ENCODE data around the gene ZFP36L2.

ZFP36L2 gene

DNA sequence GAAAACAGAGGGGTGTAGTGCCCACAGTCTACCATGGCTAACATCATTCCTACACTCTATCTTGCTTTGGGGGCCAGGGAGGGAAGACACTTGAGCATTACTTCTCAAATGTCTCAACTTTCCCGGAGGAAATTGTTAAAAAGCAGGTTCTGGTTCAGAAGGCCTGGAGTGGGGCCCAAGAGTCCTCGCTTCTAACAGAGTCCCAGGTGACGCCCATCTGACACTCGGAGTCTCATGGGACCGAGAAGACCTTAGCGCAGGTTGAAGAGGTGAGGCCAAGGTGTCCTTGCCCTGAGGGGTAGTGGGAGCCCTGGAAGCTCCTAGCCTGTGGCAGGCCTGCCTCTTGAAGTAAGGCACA, 40.1 kb downstream of the ZFP36L2 start:
- no peak for DNase-seq

DNA sequence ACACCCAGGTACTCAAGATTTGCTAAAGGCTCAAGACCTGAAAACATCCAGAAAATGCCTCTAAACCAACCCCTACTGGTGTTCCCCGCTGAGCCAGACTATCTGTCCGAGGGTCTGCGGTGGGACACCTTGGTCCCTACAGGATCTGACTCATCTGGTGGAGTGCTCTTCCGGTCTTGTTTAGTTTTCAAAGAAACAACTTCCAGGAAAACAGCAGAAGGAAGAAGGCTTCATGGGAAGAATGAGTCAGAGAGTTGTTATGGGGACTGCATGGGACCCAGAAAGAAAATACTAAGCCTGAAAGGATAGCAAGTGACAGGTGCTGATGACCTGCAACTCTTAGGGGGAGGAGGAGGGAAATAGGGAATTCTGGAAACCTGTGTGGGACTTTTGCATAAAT, 41.3 kb downstream of the ZFP36L2 start:
- DNase-seq = no peak

DNA sequence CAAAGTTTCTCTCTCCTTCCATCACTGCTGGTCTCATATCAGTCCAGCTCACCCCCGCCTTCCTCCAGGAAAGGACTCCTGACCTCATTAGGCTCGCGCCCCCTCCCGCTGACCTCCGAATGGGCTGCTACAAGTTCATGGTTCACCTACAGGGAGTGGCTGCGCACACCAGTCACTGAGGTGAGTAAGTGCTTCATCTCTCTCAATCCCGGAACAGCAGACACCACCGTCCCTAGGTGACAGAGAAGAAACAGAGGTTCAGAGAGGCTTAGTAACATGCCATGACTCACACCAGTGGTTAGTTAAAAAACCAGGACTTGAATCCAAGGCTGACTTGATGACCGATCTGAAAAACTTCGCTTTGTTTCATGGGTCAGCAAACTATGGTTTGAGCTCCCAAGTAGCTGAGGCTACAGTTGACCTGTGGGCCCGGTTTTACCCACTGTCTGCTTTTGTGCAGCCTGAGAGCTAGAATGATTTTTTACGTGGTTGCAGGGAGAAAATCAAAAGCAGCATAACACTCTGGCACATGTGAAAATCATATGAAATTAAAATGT, 42.0 kb downstream of the ZFP36L2 start:
- peak in 1 of 5 experiments; percentile 48 for DNase-seq

DNA sequence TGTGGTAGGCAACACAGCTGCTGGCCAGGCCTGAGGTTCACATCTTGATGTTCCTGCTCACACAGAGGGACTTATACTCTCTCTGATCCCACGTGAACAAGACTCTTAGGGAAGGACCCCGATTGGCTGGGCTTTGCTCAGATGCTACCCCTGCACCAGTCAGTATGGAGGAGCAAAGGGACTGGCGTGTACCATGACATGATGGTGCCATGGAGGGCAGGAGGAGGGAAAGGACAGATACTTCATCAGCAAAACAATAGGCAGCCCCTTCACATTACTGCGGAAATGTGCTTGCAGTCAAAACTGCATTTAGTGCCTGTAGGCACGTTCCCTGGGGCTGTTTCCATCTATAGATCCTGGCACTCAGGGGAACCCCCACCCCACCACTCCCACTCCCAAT, 42.7 kb downstream of the ZFP36L2 start:
- no peak for DNase-seq

DNA sequence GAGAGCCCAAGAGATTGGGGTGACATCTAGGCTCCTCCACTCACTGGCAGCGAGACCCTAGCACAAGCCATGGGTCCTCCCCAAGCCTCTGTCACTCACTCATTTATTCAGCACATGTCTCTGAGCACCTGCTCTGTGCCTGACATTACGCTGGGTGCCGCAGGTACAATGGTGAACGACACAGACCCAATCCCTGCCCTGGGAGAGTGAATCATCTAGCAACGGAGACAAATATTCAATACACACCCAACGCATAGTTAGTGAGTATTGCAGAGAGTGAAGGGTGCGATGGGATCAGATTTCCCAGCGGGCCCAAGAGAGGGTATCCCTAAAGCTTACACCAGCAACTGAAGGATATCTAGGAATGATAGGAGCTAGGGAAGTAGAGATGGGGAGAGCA, 45.5 kb downstream of the ZFP36L2 start:
- DNase-seq = no peak

DNA sequence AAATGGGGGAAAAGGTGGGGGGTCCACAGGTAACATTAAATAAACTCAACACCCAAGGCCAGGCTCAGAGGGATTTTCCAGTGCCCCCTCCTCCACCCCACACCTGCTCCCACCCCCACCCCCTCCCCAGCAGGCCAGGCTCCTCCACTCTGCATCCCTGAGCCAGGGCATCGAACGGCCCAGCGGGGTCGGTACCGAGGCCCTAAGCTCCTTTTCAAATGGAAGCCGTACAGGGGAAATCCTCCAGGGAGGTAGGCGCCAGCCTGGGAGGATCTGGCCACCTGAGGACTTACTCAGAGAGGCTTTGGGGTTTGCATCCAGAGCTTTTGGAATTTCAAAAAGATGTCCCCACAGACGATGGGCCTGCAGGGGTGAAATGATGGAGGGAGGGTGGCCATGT, 46.5 kb downstream of the ZFP36L2 start:
- no peak for DNase-seq

DNA sequence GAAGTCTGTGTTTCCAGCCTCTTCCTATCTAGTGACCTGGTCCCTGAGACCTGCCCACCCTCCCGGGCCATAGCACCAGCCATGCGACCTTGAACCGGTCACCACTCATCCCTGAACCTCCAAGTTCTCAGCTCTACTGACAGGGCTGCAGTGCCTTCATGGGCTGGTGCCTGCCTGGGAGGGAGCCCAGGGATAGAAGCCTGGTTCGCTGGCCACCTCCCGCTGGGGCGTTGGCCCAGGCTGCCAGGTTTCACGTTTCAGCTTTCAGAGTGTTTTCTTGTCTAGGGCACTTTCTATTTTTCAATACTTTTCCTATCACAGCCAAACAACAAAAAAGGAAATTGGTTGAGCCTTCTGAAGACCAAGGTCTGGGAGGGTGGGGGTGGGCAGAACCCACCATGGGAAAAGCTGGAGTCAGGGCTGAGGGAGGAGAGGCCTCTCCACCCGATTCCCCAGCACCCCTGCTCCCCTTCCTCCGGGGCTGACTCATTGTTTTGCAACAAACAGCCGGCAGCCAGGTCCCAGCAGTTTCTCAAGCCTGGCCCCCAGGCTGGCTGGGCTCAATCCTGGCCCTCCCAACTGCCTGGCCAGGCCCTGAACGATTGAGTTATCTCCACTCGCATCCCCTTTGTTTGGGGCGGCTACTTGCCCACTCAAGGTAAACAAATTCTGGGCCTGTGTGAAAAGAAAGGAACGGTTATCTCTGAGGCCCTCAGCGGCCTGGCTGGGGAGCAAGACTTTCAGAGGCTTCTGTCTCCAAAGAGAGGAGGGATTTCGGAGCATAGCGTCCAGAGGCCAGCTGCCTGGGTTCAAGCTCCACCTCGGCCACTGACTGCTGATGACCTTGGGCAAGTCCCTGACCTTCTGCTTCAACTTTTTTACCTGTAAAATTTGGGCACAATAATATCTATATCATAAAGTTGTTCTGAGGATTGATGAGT, 47.5 kb downstream of the ZFP36L2 start:
- DNase-seq = peak in 1 of 5 experiments; percentile 35

DNA sequence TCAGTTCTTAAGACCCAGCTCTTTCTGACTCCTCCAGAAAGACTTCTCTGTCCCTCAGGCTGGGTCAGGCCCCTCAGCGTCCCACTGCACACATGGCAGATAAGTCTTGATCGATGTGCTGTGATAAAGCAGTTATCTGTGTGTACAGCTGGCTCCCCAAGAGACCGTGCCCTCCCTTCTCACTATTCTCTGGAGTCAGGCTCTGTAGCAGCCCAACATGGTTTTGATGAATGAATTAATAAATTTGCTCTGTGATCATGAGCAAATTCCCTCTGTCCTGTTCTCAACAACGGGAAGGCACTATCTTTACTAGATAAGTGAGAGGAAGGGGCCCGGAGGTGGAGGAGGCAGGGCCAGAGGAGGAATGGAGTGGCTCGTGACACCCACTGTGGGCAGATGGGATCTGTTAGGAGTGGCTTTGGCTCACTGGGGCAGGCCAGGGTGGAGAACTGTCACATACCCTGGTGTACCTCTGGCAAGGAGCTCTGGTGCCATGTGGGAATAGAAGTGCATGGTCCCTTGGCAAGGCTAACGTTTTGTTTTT, 48.3 kb downstream of the ZFP36L2 start:
- no peak for DNase-seq

DNA sequence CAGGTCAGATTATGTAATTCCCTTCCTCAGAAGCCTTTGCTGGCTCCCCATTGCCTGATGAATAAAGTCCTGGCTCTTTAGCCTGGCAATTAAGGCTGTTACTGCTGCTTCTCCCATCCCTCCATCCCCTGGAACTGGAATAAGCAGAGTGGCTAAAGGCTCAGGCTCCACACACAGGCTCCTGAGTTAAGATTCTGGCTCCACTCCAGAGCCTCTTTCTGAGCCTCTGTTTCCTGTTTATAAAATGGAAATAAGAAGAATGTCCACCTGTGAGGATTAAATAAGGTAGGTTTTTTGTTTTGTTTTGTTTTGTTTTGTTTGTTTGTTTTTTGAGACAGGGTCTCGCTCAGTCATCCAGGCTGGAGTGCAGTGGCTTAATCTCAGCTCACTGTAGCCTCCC, 50.0 kb downstream of the ZFP36L2 start:
- no peak for DNase-seq

DNA sequence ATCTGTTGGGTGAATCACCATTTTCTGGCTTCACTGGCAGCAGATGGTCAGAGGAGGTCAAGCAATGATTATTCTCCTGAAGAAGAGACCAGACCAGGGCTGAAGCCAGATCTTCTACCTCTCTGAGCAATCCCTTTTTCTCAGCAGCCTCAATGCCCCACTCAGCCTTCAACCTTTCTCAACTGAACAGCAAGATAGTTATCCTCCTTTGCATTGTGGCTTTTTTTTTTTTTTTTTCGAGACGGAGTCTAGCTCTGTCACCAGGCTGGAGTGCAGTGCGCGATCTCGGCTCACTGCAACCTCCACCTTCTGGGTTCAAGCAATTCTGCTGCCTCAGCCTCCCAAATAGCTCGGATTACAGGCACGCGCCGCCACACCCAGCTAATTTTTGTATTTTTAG, 50.5 kb downstream of the ZFP36L2 start:
- peak in 1 of 5 experiments; percentile 79 for DNase-seq

DNA sequence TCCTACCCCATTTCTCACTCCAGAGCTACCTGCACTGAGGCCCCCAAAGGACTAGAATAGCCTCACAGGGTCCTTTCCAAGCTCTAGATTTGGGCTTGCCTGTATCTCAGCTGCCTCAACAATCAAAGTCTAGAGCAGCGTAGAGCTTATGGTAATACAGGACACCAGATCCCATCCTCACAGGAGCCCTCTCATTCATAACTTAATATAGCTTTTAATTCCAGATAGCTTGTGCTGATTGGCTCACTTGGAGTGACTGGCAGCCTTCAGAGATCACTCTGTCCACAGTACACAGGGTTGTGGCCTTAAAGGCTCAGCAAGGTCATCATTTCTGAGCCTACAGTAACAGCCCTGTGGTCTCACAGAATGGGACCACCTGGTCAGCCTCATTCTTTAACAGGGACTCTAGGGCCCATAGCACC, 51.4 kb downstream of the ZFP36L2 start:
- peak in 1 of 5 experiments; percentile 30 for DNase-seq

DNA sequence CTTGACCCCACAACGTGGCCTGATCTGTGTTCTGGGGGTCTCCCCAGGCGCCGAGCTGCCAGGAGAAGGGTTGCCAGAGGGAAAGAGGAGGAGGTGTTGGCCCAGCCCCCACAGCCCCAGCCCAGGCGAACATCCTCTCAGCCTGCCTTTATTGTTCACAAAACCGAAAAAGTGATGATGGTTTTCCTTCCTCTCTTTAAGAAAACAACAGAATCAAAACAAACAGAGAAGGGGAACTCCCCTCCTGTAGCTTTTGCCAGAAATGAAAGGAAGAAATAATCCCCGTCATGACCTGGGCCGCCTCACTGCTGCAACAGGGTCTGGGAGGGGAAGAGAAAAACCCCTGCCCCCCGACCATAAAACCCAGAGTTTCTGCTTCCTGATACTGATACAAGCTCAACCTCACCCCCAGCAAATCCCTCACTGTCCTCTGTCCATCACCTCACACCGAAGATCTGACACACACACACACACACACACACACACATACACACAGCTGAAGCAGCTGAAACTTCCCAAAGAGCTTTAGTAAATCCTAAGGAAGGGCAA, 52.0 kb downstream of the ZFP36L2 start:
- DNase-seq = peak; percentile 46 to 93 (median 72)
